ENCODE results near the gene KCNK16.

DNA sequence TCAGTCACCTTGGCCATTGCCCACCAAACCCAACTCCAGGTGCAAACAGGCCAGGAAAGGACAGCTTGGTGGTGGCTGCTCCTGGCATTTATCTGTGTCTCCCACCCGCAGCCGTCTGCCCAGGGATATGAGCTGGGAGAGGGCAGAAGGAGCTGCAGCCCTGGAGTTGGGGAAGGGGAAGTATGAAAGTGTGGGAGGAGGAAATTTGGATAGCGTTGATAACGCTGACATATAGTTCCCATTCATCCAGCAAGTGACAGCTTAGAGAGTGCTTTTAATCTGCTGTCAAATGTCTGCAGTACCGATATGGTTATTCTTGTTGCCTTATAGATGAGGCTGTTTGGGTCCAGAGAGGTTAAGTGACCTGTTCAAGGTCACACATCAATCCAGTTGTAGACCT, 741 bp downstream of the KCNK16 start:
- TF ChIP-seq, protein P1, sequence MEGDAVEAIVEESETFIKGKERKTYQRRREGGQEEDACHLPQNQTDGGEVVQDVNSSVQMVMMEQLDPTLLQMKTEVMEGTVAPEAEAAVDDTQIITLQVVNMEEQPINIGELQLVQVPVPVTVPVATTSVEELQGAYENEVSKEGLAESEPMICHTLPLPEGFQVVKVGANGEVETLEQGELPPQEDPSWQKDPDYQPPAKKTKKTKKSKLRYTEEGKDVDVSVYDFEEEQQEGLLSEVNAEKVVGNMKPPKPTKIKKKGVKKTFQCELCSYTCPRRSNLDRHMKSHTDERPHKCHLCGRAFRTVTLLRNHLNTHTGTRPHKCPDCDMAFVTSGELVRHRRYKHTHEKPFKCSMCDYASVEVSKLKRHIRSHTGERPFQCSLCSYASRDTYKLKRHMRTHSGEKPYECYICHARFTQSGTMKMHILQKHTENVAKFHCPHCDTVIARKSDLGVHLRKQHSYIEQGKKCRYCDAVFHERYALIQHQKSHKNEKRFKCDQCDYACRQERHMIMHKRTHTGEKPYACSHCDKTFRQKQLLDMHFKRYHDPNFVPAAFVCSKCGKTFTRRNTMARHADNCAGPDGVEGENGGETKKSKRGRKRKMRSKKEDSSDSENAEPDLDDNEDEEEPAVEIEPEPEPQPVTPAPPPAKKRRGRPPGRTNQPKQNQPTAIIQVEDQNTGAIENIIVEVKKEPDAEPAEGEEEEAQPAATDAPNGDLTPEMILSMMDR (IDR thresholded peaks at IDR 0.05), result no peak
- TF ChIP-seq POLR2AphosphoS5 (IDR thresholded peaks at IDR 0.05) (no peak), POLR2A (IDR thresholded peaks at IDR 0.05) (no peak)

All from gastroesophageal sphincter (tissue), 3 donors.